Measurements from ENCODE around the gene ABAT.

- no peak for TF ChIP-seq EZH2 (IDR thresholded peaks at IDR 0.05; ENCODE audit: insufficient read depth, poor library complexity, severe bottlenecking)
- TF ChIP-seq EZH2phosphoT487 (IDR thresholded peaks at IDR 0.05; ENCODE audit: insufficient read depth, low read depth), result no peak
Observed at GRCh38 chr16:8634991-8635736, 39.3 kb upstream of the ABAT start.
